ENCODE results near the gene FAM107B.
A peak's percentile ranks its signal among the peaks of the same experiment; 100 is the strongest.

FAM107B gene

GRCh38 chr10:14483417-14483816 is 291.3 kb downstream of the FAM107B start:
- no peak for DNase-seq

GRCh38 chr10:14481752-14482151 is 292.9 kb downstream of the FAM107B start:
- DNase-seq: no peak

- DNase-seq: no peak
Measured at GRCh38 chr10:14481014-14481413, 293.7 kb downstream of the FAM107B start.

- peak; percentile 87 for DNase-seq
Measured at GRCh38 chr10:14478604-14479003, 296.1 kb downstream of the FAM107B start.

GRCh38 chr10:14478201-14478600 is 296.5 kb downstream of the FAM107B start:
- no peak for DNase-seq

- DNase-seq: peak; percentile 83
Measured at GRCh38 chr10:14477408-14477710, 297.3 kb downstream of the FAM107B start.

- peak; percentile 83 for DNase-seq
Measured at GRCh38 chr10:14476641-14477407, 297.9 kb downstream of the FAM107B start.

- DNase-seq: no peak
Measured at GRCh38 chr10:14476006-14476405, 298.7 kb downstream of the FAM107B start.

- no peak for DNase-seq
Measured at GRCh38 chr10:14474656-14475055, 300.0 kb downstream of the FAM107B start.

GRCh38 chr10:14470920-14471319 is 303.8 kb downstream of the FAM107B start:
- DNase-seq: no peak

GRCh38 chr10:14468726-14469125 is 306.0 kb downstream of the FAM107B start:
- no peak for DNase-seq
